ENCODE results near the gene RNF32. TPM values are rescaled to one million over a fixed set of nuclear protein-coding genes. Genes with fewer than 3 reads are reported as not detected.

RNF32 gene
- total RNA-seq, 1 experiment from 2014 or later = 3.5 TPM

- DNase-seq (ENCODE audit: low read depth, low spot score) (no peak), ATAC-seq (0 out of 2 replicates have a peak, but pooled peaks have one; percentile 60)
- Histone ChIP-seq H3K9me3 (ENCODE audit: control insufficient read depth, insufficient read depth, low read depth, low read length) (peaks cover 6% of the 10 kb centered on the region; the same call in 1 of the 2 replicates), H3K27me3 (ENCODE audit: control insufficient read depth, insufficient read depth, low read length) (no peaks in the 10 kb centered on the region), H3K4me1 (ENCODE audit: control insufficient read depth, insufficient read depth, low read length) (no peaks in the 10 kb centered on the region), H3K27ac (ENCODE audit: low read length) (no peak overlapping the region), H3K4me3 (ENCODE audit: low read depth in 2 of 2, low read length in 2 of 2) (no peak overlapping the region), H3K36me3 (ENCODE audit: control insufficient read depth, insufficient read depth, low read length) (no peaks in the 10 kb centered on the region)
- BruUV-seq (replicated peaks) = no TSS peak
- intact Hi-C loops (cut with micrococcal nuclease; ENCODE audit: unreplicated experiment) = no loop called here
- TF ChIP-seq POLR2AphosphoS5 (IDR thresholded peaks at IDR 0.05; ENCODE audit: low read depth, low read length) (no peak), SIN3A (IDR thresholded peaks at IDR 0.05; ENCODE audit: borderline replicate concordance, insufficient read depth, low read depth, low read length) (no peak), CTCF (IDR thresholded peaks at IDR 0.05) (no peak), REST (IDR thresholded peaks at IDR 0.05; ENCODE audit: insufficient read depth in 1 of 2, low read depth in 2 of 2, low read length in 1 of 2) (no peak), TCF7L2 (IDR thresholded peaks at IDR 0.05; ENCODE audit: low read depth, low read length) (no peak)
- ChIA-PET POLR2A (no interaction called here), CTCF (no interaction called here)
- in situ Hi-C loops (cut with HindIII; ENCODE audit: low pct_unique_long_range_greater_than_20kb, low sequenced_read_pairs) = no loop called here
Measured at GRCh38 chr7:156626220-156626895, 14.2 kb upstream of the RNF32 start.

- no peak for TF ChIP-seq REST (IDR thresholded peaks at IDR 0.05; ENCODE audit: insufficient read depth in 1 of 2, low read depth in 2 of 2, low read length in 1 of 2)
- no peak for TF ChIP-seq CTCF (IDR thresholded peaks at IDR 0.05)
- no peak for TF ChIP-seq SIN3A (IDR thresholded peaks at IDR 0.05; ENCODE audit: borderline replicate concordance, insufficient read depth, low read depth, low read length)
- TF ChIP-seq POLR2AphosphoS5 (IDR thresholded peaks at IDR 0.05; ENCODE audit: low read depth, low read length) = no peak
- TF ChIP-seq TCF7L2 (IDR thresholded peaks at IDR 0.05; ENCODE audit: low read depth, low read length) = no peak
- peaks cover 6% of the 10 kb centered on the region; the same call in 1 of the 2 replicates for H3K9me3 ChIP-seq (ENCODE audit: control insufficient read depth, insufficient read depth, low read depth, low read length)
- no peak overlapping the region for H3K27ac ChIP-seq (ENCODE audit: low read length)
- ChIA-PET CTCF (no interaction called here), POLR2A (no interaction called here)
- no peaks in the 10 kb centered on the region for H3K4me1 ChIP-seq (ENCODE audit: control insufficient read depth, insufficient read depth, low read length)
- no peaks in the 10 kb centered on the region for H3K36me3 ChIP-seq (ENCODE audit: control insufficient read depth, insufficient read depth, low read length)
- ATAC-seq = no peak
- BruUV-seq (replicated peaks) = no TSS peak
- in situ Hi-C loops (cut with HindIII; ENCODE audit: low pct_unique_long_range_greater_than_20kb, low sequenced_read_pairs) (no loop called here), intact Hi-C loops (cut with micrococcal nuclease; ENCODE audit: unreplicated experiment) (no loop called here)
- no peak overlapping the region for H3K4me3 ChIP-seq (ENCODE audit: low read depth in 2 of 2, low read length in 2 of 2)
- no peaks in the 10 kb centered on the region for H3K27me3 ChIP-seq (ENCODE audit: control insufficient read depth, insufficient read depth, low read length)
- no peak for DNase-seq (ENCODE audit: low read depth, low spot score)
Measured at GRCh38 chr7:156628562-156628961, 12.0 kb upstream of the RNF32 start.
